ENCODE results near the gene SPTLC1.
"Not testable (repeated sequence)": the region's sequence is repeated elsewhere in the genome, so short reads cannot be mapped to it uniquely, and the experiment has no call there.

Gene SPTLC1

DNA sequence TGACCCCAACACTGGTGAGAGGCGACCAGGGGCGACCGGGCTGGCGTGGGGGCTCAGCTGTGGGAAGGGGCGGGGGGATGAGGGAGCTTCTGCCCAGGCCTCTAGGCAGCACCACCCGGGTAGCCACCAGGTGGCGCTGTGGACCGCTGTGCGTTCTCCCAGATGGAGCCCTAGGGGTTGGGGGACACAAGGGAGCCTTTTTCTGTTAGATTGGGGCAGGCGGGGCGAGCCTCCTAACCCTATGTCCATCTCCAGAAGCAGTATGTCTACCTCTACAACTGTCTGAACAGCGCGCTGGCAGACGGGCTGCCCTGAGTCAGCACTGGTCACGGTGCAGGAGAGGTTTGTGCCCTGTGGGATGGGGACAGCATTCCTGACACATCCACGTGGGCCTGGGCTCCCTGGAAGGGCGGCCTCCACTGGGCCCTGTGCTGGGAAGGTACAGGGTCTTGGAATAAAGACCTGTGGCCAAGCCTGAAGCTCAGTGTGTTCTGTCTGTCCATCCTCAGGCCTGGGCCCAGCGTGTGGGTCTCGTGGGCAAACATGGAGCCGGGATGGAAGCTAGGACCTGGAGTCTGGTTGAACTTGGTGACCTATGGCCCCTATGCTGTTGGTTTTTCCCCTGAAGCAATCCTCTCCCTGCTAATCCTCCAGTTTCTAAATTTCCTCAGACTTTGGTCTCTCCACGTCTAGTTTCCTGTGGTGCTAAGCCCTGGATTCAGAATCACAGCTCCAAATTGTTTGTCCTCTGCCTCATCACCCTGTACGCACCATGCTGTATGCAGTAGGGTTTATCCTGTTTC lies 23.1 kb upstream of the SPTLC1 start:
- peak; percentile 67 for FAIRE-seq
- TF ChIP-seq POLR2A (IDR thresholded peaks at IDR 0.05; ENCODE audit: low read depth, low read length) (no peak), TAF1 (IDR thresholded peaks at IDR 0.05; ENCODE audit: borderline replicate concordance, low read depth, low read length) (no peak), POLR2AphosphoS5 (IDR thresholded peaks at IDR 0.05; ENCODE audit: low read depth, low read length) (no peak)
- DNase-seq (ENCODE audit: insufficient read length): peak; percentile 68

DNA sequence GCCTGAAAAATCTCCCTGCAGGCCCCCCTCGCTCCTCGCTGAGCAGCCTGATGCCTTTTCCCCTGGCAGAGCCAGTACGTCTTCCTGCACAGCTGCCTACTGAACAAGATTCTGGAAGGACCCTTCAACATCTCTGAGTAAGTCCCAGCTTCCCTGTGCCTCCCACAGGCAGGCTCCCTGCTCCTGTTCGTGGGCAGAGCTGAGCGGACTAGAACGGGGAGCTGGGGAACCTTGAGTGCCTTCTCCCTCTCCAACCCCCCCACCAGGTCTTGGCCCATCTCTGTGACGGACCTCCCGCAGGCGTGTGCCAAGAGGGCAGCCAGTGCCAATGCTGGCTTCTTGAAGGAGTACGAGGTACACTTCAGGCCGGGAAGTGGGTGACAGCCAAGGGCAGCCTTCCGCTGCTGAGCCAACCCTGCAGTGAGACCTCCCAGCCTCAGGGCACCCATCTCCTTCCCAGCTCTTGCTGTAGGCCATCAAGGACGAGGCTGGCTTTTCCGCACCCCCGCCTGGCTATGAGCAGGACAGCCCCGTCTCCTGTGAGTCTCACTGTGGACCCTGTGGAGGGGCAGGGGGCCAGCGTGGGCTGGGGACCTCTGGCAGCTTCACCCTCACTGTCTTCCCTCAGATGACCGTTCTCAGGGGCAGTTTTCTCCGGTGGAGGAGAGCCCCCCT lies 21.1 kb upstream of the SPTLC1 start:
- no peak for FAIRE-seq
- no peak for DNase-seq (ENCODE audit: insufficient read length)
- TF ChIP-seq TAF1 (IDR thresholded peaks at IDR 0.05; ENCODE audit: borderline replicate concordance, low read depth, low read length) (no peak), POLR2A (IDR thresholded peaks at IDR 0.05; ENCODE audit: low read depth, low read length) (no peak), POLR2AphosphoS5 (IDR thresholded peaks at IDR 0.05; ENCODE audit: low read depth, low read length) (no peak)

DNA sequence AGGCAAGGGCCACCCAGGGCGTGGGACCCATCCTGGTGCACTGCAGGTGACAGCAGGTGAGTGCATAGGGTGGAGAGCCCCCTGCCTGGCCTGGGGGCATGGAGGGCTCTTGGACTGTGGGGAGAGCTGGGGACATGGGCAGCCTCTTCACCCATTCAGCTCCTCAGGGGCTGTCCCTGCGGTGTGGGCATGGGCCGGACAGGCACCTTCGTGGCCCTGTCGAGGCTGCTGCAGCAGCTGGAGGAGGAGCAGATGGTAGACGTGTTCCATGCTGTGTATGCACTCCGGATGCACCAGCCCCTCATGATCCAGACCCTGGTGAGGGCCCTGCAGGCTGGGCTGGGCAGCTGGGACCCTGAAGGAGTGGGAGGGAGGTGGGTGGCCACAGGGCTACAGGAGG lies 20.4 kb upstream of the SPTLC1 start:
- no peak for FAIRE-seq
- TF ChIP-seq TAF1 (IDR thresholded peaks at IDR 0.05; ENCODE audit: borderline replicate concordance, low read depth, low read length) (no peak), POLR2A (IDR thresholded peaks at IDR 0.05; ENCODE audit: low read depth, low read length) (no peak), POLR2AphosphoS5 (IDR thresholded peaks at IDR 0.05; ENCODE audit: low read depth, low read length) (no peak)
- DNase-seq (ENCODE audit: insufficient read length): no peak

DNA sequence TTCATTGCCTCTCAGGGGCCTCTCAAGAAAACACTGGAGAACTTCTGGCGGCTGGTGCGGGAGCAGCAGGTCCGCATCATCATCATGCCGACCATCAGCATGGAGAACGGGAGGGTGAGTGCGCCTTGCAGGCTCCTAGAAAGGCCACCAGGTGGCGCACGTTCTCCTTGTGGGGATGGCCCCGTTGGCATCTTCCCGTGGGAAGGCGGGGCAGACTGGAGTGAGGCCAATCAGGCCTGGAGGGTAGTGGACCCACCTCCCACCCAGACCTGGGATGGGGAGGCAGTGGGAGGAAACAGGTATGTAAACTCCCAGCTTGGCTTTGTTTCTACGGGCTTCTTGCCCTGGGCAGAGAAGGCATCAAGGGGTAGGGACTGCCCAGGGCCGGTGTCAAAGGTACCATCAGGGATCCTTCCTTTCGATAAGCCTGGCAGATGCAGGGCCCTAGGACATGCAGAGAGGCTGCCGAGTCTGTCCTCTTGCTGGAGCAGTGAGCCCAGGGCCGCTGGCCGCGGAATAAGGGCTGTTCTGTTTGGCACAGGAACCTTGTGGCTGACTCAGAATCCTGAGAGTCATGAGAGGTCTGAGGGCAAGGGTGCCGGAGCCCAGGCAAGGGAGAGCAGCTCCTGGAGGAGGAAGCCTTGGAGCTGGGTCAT lies 18.9 kb upstream of the SPTLC1 start:
- peak; percentile 73 for DNase-seq (ENCODE audit: insufficient read length)
- TF ChIP-seq POLR2A (IDR thresholded peaks at IDR 0.05; ENCODE audit: low read depth, low read length) (no peak), TAF1 (IDR thresholded peaks at IDR 0.05; ENCODE audit: borderline replicate concordance, low read depth, low read length) (no peak), POLR2AphosphoS5 (IDR thresholded peaks at IDR 0.05; ENCODE audit: low read depth, low read length) (no peak)
- FAIRE-seq: peak; percentile 40

DNA sequence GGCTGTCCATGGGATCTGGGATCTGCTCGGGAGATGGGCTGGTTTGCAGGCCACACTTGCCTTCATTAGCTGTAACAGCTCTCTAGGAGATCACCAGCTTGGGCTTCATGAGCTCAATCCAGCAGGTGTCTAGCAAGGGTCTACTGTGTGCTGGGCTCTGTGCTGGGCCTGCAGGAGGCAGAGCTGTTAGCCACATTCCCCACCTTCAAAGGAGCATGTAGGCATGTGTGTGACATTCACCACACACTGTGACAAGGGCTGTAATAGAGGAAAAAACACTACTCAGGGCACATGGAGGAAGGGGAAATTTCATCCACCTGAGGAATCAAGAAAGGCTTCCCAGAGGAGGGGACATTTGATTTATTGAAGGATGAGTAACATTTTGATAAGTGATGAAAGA lies 17.7 kb upstream of the SPTLC1 start:
- not testable (repeated sequence) for FAIRE-seq; DNase-seq (ENCODE audit: insufficient read length)

DNA sequence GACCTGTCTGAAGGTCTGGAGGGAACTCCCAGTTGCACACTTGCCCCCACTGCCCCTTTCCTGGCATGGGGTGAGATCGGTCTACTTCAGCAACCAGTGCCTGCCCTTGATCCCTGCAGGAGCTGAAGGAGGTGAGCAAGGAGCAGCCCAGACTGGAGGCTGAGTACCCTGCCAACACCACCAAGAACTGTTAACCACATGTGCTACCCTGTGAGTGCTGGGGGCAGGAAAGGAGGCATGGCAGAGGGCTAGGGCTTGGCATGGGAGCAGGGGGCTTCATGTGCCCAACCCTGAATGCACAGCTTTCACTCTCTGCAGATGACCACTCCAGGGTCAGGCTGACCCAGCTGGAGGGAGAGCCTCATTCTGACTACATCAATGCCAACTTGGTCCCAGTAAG lies 17.3 kb upstream of the SPTLC1 start:
- DNase-seq (ENCODE audit: insufficient read length) (no peak), FAIRE-seq (peak; percentile 17)
- no peak for TF ChIP-seq TAF1 (IDR thresholded peaks at IDR 0.05; ENCODE audit: borderline replicate concordance, low read depth, low read length)
- no peak for TF ChIP-seq POLR2AphosphoS5 (IDR thresholded peaks at IDR 0.05; ENCODE audit: low read depth, low read length)
- no peak for TF ChIP-seq POLR2A (IDR thresholded peaks at IDR 0.05; ENCODE audit: low read depth, low read length)

DNA sequence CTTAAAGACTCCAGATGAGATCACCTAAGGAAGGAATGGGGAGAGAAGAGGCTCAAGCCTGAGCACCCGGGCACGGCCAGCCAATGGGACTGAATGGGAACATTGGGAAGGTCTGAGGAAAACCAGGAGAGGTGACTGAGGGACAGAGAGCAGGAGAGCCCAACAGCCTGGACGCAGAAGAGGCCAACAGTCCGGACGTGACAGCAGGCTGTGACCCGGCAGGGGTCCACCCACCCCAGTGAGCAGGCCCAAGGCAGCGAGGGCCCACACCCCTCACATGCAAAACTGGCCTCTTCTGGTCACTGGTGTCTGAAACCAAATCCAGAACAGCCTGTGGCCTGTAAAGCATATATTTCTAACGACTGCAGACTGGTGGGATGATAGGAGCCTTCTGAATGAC lies 7.6 kb upstream of the SPTLC1 start:
- TF ChIP-seq POLR2A (IDR thresholded peaks at IDR 0.05; ENCODE audit: low read depth, low read length) (no peak), POLR2AphosphoS5 (IDR thresholded peaks at IDR 0.05; ENCODE audit: low read depth, low read length) (no peak), TAF1 (IDR thresholded peaks at IDR 0.05; ENCODE audit: borderline replicate concordance, low read depth, low read length) (no peak)
- DNase-seq (ENCODE audit: insufficient read length) (no peak), FAIRE-seq (no peak)

DNA sequence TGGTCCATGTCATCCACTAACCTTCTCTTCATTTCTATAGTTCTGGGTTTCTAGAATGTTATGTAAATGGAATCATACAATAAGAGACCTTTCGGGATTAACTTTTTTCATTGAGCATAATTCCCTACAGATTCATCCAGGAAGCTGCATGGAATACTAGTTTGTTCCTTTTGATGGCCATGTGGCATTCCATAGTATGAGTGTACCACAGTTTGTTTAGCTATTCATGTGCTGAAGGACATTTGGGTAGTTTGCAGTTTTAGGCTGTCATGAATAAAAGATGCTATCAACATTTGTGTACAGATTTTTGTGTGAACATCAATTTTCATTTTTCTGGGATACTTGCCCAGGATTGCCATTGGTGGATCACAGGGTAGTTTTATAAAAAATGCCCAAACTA lies 6.8 kb upstream of the SPTLC1 start:
- no peak for TF ChIP-seq TAF1 (IDR thresholded peaks at IDR 0.05; ENCODE audit: borderline replicate concordance, low read depth, low read length)
- no peak for TF ChIP-seq POLR2AphosphoS5 (IDR thresholded peaks at IDR 0.05; ENCODE audit: low read depth, low read length)
- no peak for TF ChIP-seq POLR2A (IDR thresholded peaks at IDR 0.05; ENCODE audit: low read depth, low read length)

DNA sequence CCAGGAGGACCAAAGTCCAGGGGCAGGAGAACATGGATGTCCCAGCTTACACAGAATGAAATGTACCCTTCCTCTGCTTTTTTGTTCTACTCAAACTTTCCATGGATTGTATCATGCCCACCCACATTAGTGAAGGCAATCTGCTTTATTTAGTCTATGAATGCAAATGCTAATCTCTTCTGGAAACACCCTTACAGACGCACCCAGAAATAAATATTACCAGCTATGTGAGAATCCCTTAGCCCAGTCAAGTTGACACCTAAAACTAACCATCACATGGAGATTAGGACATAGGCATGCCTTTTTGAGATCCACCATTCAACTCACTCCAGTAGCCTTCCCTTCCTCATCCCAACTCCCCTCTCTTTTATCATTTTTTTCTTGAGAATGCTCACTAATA lies 6.1 kb upstream of the SPTLC1 start:
- TF ChIP-seq TAF1 (IDR thresholded peaks at IDR 0.05; ENCODE audit: borderline replicate concordance, low read depth, low read length) (no peak), POLR2AphosphoS5 (IDR thresholded peaks at IDR 0.05; ENCODE audit: low read depth, low read length) (no peak), POLR2A (IDR thresholded peaks at IDR 0.05; ENCODE audit: low read depth, low read length) (no peak)
- DNase-seq (ENCODE audit: insufficient read length): no peak
- no peak for FAIRE-seq

More for the DNA sequence above, 6.8 kb upstream of the SPTLC1 start:
- DNase-seq (ENCODE audit: insufficient read length) (no peak), FAIRE-seq (no peak)

DNA sequence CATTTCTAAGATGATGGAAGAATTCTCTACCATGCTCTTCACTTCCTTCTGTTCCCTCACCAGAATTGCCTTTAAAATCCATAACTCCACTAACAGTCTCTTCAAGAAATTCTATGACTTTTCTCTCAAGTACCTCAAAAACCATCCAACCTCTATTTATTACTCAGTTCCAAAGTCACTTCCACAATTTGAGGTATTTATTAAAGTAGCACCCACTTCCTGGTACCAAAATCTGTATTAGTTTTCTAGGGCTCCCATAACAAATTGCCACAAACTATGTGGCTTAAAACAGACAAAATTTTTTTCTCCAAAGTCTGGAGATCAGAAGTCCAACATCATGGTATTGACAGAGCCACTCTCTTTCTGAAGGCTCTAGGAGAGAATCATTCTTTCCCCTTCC lies 4.9 kb upstream of the SPTLC1 start:
- no peak for TF ChIP-seq POLR2AphosphoS5 (IDR thresholded peaks at IDR 0.05; ENCODE audit: low read depth, low read length)
- TF ChIP-seq POLR2A (IDR thresholded peaks at IDR 0.05; ENCODE audit: low read depth, low read length): no peak
- no peak for TF ChIP-seq TAF1 (IDR thresholded peaks at IDR 0.05; ENCODE audit: borderline replicate concordance, low read depth, low read length)
- FAIRE-seq (no peak), DNase-seq (ENCODE audit: insufficient read length) (no peak)

DNA sequence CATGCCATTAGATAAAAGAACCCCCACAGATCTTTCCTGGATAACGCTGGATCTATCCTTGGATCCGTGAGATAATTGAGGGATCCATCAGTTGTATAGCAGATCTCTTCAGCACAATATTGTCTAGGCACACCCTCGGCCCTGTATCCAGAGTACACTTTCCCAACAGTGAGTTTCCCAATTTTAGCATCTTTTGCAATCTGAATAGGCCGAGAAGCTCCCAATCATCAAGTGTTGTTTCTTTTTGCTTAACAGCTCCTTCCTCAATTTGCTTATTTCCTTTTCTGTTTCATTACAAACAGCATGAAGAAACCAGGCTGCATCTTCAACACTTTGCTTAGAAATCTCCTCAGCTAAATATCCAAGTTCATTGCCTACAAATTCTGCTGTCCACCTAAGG lies 4.4 kb upstream of the SPTLC1 start:
- FAIRE-seq (no peak), DNase-seq (ENCODE audit: insufficient read length) (no peak)
- TF ChIP-seq POLR2A (IDR thresholded peaks at IDR 0.05; ENCODE audit: low read depth, low read length): no peak
- TF ChIP-seq TAF1 (IDR thresholded peaks at IDR 0.05; ENCODE audit: borderline replicate concordance, low read depth, low read length): no peak
- TF ChIP-seq POLR2AphosphoS5 (IDR thresholded peaks at IDR 0.05; ENCODE audit: low read depth, low read length): no peak

DNA sequence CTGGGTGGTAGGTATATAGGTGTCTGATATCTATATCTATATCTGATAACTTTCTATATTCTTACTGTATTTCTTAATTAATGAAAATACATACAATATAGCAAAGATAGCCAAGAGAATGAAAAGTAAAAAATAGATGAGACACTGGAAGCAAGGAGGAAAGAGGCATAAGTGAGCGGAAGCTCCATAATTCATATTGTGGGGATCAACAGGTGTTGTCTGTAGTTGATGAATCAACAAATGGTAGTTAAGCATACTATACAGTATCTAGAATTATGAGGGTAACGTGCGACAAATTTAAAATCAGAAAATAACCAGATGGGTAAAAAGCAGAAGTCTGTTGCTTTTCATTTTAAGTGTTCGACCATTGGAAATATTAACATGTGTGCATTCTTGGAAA lies 7.1 kb downstream of the SPTLC1 start:
- FAIRE-seq (no peak), DNase-seq (ENCODE audit: insufficient read length) (no peak)
- no peak for TF ChIP-seq POLR2AphosphoS5 (IDR thresholded peaks at IDR 0.05; ENCODE audit: low read depth, low read length)

DNA sequence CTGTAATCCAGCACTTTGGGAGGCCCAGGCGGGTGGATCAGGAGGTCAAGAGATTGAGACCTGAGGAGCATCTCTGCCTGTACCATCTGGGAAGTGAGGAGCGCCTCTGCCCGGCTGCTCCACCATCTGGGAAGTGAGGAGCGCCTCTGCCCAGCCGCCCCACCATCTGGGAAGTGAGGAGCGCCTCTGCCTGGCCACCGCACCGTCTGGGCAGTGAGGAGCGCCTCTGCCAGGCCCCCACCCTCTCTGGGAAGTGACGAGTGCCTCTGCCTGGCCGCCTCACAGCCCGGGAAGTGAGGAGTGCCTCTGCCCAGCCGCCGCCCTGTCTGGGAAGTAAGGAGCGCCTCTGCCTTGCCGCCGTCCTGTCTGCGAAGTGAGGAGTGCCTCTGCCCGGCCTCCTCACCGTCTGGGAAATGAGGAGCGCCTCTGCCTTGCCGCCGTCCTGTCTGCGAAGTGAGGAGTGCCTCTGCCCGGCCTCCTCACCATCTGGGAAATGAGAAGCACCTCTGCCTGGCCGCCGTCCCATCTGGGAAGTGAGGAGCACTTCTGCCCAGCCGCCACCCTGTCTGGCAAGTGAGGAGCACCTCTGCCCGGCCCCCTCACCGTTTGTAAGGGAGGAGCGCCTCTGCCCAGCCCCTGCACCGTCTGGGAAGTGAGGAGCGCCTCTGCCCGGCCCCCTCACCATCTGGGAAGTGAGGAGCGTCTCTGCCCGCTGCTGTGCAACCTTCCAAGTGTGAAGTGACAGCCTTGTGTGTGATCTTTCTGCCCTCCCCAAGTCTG lies 9.6 kb downstream of the SPTLC1 start:
- not testable (repeated sequence) for FAIRE-seq; DNase-seq (ENCODE audit: insufficient read length)

DNA sequence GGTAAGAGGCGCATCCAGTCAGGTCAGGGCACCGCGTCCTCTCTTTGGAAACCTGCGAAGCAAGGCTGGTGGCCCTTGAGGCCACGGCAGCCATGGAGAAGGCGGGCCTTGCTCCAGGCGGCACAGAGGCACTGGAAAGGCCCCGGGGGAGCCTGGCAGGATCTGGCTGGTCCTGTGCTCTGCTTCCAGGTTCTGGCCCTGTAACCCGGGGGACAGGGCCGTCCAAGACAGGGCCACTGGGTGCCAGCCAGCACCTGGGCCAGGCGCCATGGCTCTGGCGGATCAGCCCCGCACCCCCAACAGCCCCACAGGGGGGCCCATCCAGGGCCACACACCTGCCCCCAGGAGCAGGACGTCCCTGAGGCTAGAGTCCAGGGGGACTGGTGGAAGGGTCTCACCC lies 11.6 kb downstream of the SPTLC1 start:
- not testable (repeated sequence) for DNase-seq (ENCODE audit: insufficient read length); FAIRE-seq
